Heart left ventricle (tissue), 13 donors: ENCODE data around the gene CTSG.

Experiments used
- CTCF ChIP-seq, 12 donors: fragments of 200-600 bp; sonication (generic) in 4 of 12; IDR thresholded peaks; one replicate each; pipeline versions ENCODE4 v1.5.0 to v1.8.0; 2018 to 2022; ENCODE audit warnings: antibody characterized with exemption in 12 of 12, mild to moderate bottlenecking in 5 of 12
- POLR2A ChIP-seq, 2 donors: fragments of 450-650 bp; IDR thresholded peaks; one replicate each; pipeline ENCODE4 v1.6.1; 2017; ENCODE audit warnings: antibody characterized with exemption in 2 of 2, mild to moderate bottlenecking in 2 of 2, moderate library complexity in 2 of 2
- donor health status: ischemic (EF 13 %, LVEDD 7.1; RV severe dilation, severe dysfunction).
- donor health status: DM: no; HTN: yes; CAD: no.
- donor health status: DM: no; HTN: no; CAD: no.
- donor health status: ischemic (EF 25% LVEDD 6.9; RV normal size, moderate dysfunction).
- donor health status: ischemic (EF 25% LVEDD 5.7; RV mildly dilated, moderate dysfunction).
- donor health status: ischemic (EF 35%, LVEDD 5.7; RV mildly dilated, moderate dysfunction).
- donor health status: nonischemic (EF 11% LVEDD 7.7; RV severe dilation, severe dysfunction).
- donor health status: DM: yes; HTN: yes; CAD: no.
- donor health status: PGD.
- donor health status: ischemic (EF 29% LVEDD 5.4; RV normal size, mild dysfunction).
- donor health status: nonischemic (EF 23%, LVEDD 6.1; RV moderate dilation, normal function).

GRCh38 chr14:24612196-24612595 lies 36.1 kb upstream of the CTSG start:
- no peak for TF ChIP-seq CTCF (IDR thresholded peaks at IDR 0.05)
- no peak for TF ChIP-seq POLR2A (IDR thresholded peaks at IDR 0.05)
